Activated CD4-positive, alpha-beta T cell treated with anti-CD3 and anti-CD28 coated beads, Interleukin-2, amount 50 U/mL, for 16 hours (primary cell): ENCODE results near the gene LRBA.
"Not testable (repeated sequence)": the region's sequence is repeated elsewhere in the genome, so short reads cannot be mapped to it uniquely, and the experiment has no call there.

Experiments used
- DNase-seq: peaks from one replicate; pipeline ENCODE4 v3.0.0-alpha.2; 2020

LRBA gene

GRCh38 chr4:150582873-150583286 is 432.2 kb downstream of the LRBA start:
- no peak for DNase-seq

- no peak for DNase-seq
Measured at GRCh38 chr4:150582146-150582872, 432.8 kb downstream of the LRBA start, which contains the start of gene MAB21L2. Gene MAB21L2, plus strand, starts transcription at chr4:150582151. Its CDS starts 879 bp downstream, at chr4:150583030.

GRCh38 chr4:150581641-150582051 is 433.4 kb downstream of the LRBA start:
- DNase-seq = no peak

GRCh38 chr4:150581056-150581605 is 434.0 kb downstream of the LRBA start:
- no peak for DNase-seq

GRCh38 chr4:150580306-150580705 is 434.8 kb downstream of the LRBA start:
- no peak for DNase-seq

GRCh38 chr4:150579551-150580234 is 435.4 kb downstream of the LRBA start:
- no peak for DNase-seq

- no peak for DNase-seq
Measured at GRCh38 chr4:150578745-150579501, 436.2 kb downstream of the LRBA start.

GRCh38 chr4:150577796-150578195 is 437.3 kb downstream of the LRBA start:
- DNase-seq = no peak

GRCh38 chr4:150574678-150575077 is 440.4 kb downstream of the LRBA start:
- DNase-seq = no peak

GRCh38 chr4:150573534-150573933 is 441.6 kb downstream of the LRBA start:
- DNase-seq = no peak

- no peak for DNase-seq
Measured at GRCh38 chr4:150572704-150573504, 442.2 kb downstream of the LRBA start.

GRCh38 chr4:150570862-150571261 is 444.2 kb downstream of the LRBA start:
- no peak for DNase-seq

GRCh38 chr4:150569998-150570535 is 445.0 kb downstream of the LRBA start:
- DNase-seq = no peak

GRCh38 chr4:150569384-150569987 is 445.6 kb downstream of the LRBA start:
- no peak for DNase-seq

GRCh38 chr4:150567070-150567469 is 448.0 kb downstream of the LRBA start:
- no peak for DNase-seq

- DNase-seq = not testable (repeated sequence)
Measured at GRCh38 chr4:150564967-150565366, 450.1 kb downstream of the LRBA start.

- no peak for DNase-seq
Measured at GRCh38 chr4:150562751-150563150, 452.3 kb downstream of the LRBA start.

- no peak for DNase-seq
Measured at GRCh38 chr4:150562250-150562649, 452.8 kb downstream of the LRBA start.

GRCh38 chr4:150561143-150561737 is 453.8 kb downstream of the LRBA start:
- DNase-seq = no peak

GRCh38 chr4:150557811-150558210 is 457.3 kb downstream of the LRBA start:
- not testable (repeated sequence) for DNase-seq

GRCh38 chr4:150547154-150547838 is 467.8 kb downstream of the LRBA start:
- DNase-seq = no peak
